HG02840 (cell line): ENCODE results near the gene AIFM2.

ENCODE experiments used
- ATAC-seq: cut with Tn5 transposase; IDR thresholded peaks from one replicate; pipeline ENCODE4 v1.9.1; 2021; ENCODE audit warnings: mild to moderate bottlenecking, moderate library complexity, moderate number of reproducible peaks; ENCODE audit not compliant: unreplicated experiment, low FRiP score

Gene AIFM2

GRCh38 chr10:70063418-70064098 is 69.1 kb downstream of the AIFM2 start:
- no peak for ATAC-seq
